Measurements from ENCODE around the gene AURKAIP1. TPM values are rescaled to one million over a fixed set of nuclear protein-coding genes. Genes with fewer than 3 reads are reported as not detected.

AURKAIP1 gene
- total and polyA plus RNA-seq, 2 of the 13 experiments (the other 11 are each of a cell fraction or from before 2014, with no cell fraction given) = 69.5 to 175 TPM

GRCh38 chr1:1324524-1325287 is 50.3 kb downstream of the AURKAIP1 start, which contains the start of the genes CPTP and INTS11 (continued):
- TF ChIP-seq REL (CRISPR knock-in tag; conservative IDR thresholded peaks at IDR 0.05) (no peak; the same call in 1 of the 2 replicates), IRF9 (CRISPR knock-in tag; IDR thresholded peaks at IDR 0.05; ENCODE audit: borderline replicate concordance) (peak; percentile 51; the same call in 1 of the 2 replicates), KDM1A (CRISPR knock-in tag; IDR thresholded peaks at IDR 0.05) (no peak), MIXL1 (CRISPR knock-in tag; IDR thresholded peaks at IDR 0.05) (no peak), ZNF12 (CRISPR knock-in tag; IDR thresholded peaks at IDR 0.05) (no peak), KLF15 (CRISPR knock-in tag; IDR thresholded peaks at IDR 0.05; ENCODE audit: borderline replicate concordance) (no peak), ZNF607 (CRISPR knock-in tag; IDR thresholded peaks at IDR 0.05; ENCODE audit: borderline replicate concordance) (peak; percentile 78; the same call in 1 of the 2 replicates), BCL3 (CRISPR knock-in tag; IDR thresholded peaks at IDR 0.05) (no peak; the same call in 1 of the 2 replicates), NKX3-1 (CRISPR knock-in tag; IDR thresholded peaks at IDR 0.05) (peak; percentile 31; the same call in 1 of the 2 replicates), CBFB (CRISPR knock-in tag; IDR thresholded peaks at IDR 0.05) (no peak), FOXO1 (CRISPR knock-in tag; IDR thresholded peaks at IDR 0.05) (0 out of 2 replicates have a peak, but pooled peaks have one; percentile 12), HOXD1 (CRISPR knock-in tag; IDR thresholded peaks at IDR 0.05) (no peak; the same call in 1 of the 2 replicates)
- TF ChIP-seq, protein P1, sequence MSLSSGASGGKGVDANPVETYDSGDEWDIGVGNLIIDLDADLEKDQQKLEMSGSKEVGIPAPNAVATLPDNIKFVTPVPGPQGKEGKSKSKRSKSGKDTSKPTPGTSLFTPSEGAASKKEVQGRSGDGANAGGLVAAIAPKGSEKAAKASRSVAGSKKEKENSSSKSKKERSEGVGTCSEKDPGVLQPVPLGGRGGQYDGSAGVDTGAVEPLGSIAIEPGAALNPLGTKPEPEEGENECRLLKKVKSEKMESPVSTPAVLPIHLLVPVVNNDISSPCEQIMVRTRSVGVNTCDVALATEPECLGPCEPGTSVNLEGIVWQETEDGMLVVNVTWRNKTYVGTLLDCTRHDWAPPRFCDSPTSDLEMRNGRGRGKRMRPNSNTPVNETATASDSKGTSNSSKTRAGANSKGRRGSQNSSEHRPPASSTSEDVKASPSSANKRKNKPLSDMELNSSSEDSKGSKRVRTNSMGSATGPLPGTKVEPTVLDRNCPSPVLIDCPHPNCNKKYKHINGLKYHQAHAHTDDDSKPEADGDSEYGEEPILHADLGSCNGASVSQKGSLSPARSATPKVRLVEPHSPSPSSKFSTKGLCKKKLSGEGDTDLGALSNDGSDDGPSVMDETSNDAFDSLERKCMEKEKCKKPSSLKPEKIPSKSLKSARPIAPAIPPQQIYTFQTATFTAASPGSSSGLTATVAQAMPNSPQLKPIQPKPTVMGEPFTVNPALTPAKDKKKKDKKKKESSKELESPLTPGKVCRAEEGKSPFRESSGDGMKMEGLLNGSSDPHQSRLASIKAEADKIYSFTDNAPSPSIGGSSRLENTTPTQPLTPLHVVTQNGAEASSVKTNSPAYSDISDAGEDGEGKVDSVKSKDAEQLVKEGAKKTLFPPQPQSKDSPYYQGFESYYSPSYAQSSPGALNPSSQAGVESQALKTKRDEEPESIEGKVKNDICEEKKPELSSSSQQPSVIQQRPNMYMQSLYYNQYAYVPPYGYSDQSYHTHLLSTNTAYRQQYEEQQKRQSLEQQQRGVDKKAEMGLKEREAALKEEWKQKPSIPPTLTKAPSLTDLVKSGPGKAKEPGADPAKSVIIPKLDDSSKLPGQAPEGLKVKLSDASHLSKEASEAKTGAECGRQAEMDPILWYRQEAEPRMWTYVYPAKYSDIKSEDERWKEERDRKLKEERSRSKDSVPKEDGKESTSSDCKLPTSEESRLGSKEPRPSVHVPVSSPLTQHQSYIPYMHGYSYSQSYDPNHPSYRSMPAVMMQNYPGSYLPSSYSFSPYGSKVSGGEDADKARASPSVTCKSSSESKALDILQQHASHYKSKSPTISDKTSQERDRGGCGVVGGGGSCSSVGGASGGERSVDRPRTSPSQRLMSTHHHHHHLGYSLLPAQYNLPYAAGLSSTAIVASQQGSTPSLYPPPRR (CRISPR knock-in tag; IDR thresholded peaks at IDR 0.05; ENCODE audit: borderline replicate concordance) = peak; percentile 53; the same call in 1 of the 2 replicates
- TF ChIP-seq, protein P2, sequence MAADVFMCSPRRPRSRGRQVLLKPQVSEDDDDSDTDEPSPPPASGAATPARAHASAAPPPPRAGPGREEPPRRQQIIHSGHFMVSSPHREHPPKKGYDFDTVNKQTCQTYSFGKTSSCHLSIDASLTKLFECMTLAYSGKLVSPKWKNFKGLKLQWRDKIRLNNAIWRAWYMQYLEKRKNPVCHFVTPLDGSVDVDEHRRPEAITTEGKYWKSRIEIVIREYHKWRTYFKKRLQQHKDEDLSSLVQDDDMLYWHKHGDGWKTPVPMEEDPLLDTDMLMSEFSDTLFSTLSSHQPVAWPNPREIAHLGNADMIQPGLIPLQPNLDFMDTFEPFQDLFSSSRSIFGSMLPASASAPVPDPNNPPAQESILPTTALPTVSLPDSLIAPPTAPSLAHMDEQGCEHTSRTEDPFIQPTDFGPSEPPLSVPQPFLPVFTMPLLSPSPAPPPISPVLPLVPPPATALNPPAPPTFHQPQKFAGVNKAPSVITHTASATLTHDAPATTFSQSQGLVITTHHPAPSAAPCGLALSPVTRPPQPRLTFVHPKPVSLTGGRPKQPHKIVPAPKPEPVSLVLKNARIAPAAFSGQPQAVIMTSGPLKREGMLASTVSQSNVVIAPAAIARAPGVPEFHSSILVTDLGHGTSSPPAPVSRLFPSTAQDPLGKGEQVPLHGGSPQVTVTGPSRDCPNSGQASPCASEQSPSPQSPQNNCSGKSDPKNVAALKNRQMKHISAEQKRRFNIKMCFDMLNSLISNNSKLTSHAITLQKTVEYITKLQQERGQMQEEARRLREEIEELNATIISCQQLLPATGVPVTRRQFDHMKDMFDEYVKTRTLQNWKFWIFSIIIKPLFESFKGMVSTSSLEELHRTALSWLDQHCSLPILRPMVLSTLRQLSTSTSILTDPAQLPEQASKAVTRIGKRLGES (CRISPR knock-in tag; IDR thresholded peaks at IDR 0.05; ENCODE audit: borderline replicate concordance) = no peak
- TF ChIP-seq, protein P3, sequence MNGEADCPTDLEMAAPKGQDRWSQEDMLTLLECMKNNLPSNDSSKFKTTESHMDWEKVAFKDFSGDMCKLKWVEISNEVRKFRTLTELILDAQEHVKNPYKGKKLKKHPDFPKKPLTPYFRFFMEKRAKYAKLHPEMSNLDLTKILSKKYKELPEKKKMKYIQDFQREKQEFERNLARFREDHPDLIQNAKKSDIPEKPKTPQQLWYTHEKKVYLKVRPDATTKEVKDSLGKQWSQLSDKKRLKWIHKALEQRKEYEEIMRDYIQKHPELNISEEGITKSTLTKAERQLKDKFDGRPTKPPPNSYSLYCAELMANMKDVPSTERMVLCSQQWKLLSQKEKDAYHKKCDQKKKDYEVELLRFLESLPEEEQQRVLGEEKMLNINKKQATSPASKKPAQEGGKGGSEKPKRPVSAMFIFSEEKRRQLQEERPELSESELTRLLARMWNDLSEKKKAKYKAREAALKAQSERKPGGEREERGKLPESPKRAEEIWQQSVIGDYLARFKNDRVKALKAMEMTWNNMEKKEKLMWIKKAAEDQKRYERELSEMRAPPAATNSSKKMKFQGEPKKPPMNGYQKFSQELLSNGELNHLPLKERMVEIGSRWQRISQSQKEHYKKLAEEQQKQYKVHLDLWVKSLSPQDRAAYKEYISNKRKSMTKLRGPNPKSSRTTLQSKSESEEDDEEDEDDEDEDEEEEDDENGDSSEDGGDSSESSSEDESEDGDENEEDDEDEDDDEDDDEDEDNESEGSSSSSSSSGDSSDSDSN (CRISPR knock-in tag; IDR thresholded peaks at IDR 0.05) = peak; percentile 83
